BE2C (cell line): ENCODE results near the gene VRK2.
A peak's percentile ranks its signal among the peaks of the same experiment; 100 is the strongest.
"Not testable (repeated sequence)": the region's sequence is repeated elsewhere in the genome, so short reads cannot be mapped to it uniquely, and the experiment has no call there.

Source experiments
- DNase-seq: peaks from one replicate; pipeline ENCODE4 v3.0.0-alpha.2; 2020
- H3K27me3 ChIP-seq: fragments of 250-450 bp; sonication (Bioruptor Pico); 2 replicates; pipeline ENCODE4 v1.5.1; 2020; ENCODE audit warnings: mild to moderate bottlenecking
- H3K36me3 ChIP-seq: fragments of 250-450 bp; sonication (Bioruptor Pico); 2 replicates; pipeline ENCODE4 v1.5.1; 2020; ENCODE audit warnings: mild to moderate bottlenecking
- H3K4me1 ChIP-seq: fragments of 250-450 bp; sonication (Bioruptor Pico); 2 replicates; pipeline ENCODE4 v1.5.1; 2020
- H3K4me3 ChIP-seq: 2 replicates; pipeline ENCODE4 v1.5.1; 2011; ENCODE audit warnings: low read depth, low read length
- H3K9me3 ChIP-seq: fragments of 250-450 bp; sonication (Bioruptor Pico); 2 replicates; pipeline ENCODE4 v1.5.1; 2020
- CTCF ChIP-seq: IDR thresholded peaks from 2 replicates; pipeline ENCODE4 v1.5.1; 2012; ENCODE audit warnings: mild to moderate bottlenecking, low read depth, low read length

VRK2 gene

DNA sequence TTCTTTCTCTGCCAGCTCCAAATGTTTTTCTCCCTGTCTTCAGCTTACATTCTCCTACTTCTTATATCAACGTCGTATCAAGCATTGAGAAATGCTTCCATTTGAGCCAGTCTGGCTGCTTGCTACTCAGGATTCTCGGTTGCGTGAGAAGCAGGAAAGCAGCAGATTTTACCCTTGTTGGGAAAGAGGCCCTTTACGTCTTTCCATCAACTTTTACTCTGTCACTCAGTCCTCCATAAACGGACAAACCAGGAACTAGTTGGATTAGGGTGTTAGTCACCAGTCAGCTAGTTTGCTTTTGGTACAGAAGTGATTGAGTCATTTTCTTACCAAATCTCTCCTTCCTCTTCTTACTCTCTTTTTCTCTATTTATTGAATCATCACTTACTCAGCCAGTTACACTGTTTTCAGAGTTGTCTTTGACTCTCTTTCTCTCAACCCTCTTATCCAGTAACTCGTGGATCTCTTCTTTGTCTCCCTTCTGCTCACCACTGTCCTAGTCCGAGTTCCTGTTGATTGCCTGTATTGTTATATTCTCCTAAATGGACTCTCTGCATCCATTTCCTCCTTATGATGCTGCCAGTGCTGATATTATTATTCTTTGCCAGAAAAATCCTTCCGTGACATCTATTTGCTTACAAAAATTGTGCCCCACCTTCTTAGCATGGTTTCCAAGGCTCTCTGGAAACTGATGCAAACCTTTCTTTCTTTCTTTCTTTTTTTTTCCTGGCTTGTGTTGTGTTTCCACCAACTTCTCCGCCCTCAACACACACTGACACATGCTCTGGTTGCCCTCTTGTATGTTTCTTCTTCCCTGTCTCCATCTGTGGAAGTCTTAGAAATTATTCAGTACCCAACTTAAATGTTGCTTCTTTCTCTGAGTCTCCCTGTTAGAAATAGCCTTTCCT is 61.5 kb downstream of the VRK2 start:
- no peak for TF ChIP-seq CTCF
- H3K27me3 ChIP-seq, result no peaks in the 10 kb centered on the region
- no peaks in the 10 kb centered on the region for H3K9me3 ChIP-seq
- H3K4me1 ChIP-seq, result no peaks in the 10 kb centered on the region
- no peaks in the 10 kb centered on the region for H3K36me3 ChIP-seq
- DNase-seq, result no peak
- H3K4me3 ChIP-seq, result no peak overlapping the region

GRCh38 chr2:58109481-58109880 is 62.9 kb downstream of the VRK2 start:
- Histone ChIP-seq H3K36me3 (no peaks in the 10 kb centered on the region), H3K9me3 (no peaks in the 10 kb centered on the region), H3K4me3 (no peak overlapping the region), H3K4me1 (no peaks in the 10 kb centered on the region), H3K27me3 (no peaks in the 10 kb centered on the region)
- TF ChIP-seq CTCF, result no peak
- DNase-seq, result no peak

- Histone ChIP-seq H3K36me3 (no peaks in the 10 kb centered on the region), H3K9me3 (no peaks in the 10 kb centered on the region), H3K4me1 (no peaks in the 10 kb centered on the region), H3K4me3 (no peak overlapping the region), H3K27me3 (no peaks in the 10 kb centered on the region)
- 0 out of 2 replicates have a peak, but pooled peaks have one; percentile 12 for TF ChIP-seq CTCF
- DNase-seq, result no peak
These were observed 64.2 kb downstream of the VRK2 start for GRCh38 chr2:58110765-58111164.

DNA sequence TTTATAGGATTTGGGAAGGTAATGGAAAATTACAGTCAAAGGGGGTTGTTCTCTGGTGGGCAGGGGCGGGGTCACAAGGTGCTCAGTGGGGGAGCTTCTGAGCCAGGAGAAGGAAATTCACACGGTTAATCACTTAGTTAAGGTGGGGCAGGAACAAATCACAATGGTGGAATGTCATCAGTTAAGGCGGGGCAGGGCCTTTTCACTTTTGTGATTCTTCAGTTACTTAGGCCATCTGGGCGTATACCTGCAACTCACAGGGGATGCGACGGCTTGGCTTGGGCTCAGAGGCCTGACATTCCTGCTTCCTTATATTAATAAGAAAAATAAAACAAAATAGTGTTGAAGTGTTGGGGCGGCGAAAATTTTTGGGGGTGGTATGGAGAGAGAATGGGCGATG is 67.0 kb downstream of the VRK2 start:
- not testable (repeated sequence) for H3K36me3 ChIP-seq, DNase-seq, H3K27me3 ChIP-seq, H3K4me3 ChIP-seq, H3K4me1 ChIP-seq, H3K9me3 ChIP-seq

DNA sequence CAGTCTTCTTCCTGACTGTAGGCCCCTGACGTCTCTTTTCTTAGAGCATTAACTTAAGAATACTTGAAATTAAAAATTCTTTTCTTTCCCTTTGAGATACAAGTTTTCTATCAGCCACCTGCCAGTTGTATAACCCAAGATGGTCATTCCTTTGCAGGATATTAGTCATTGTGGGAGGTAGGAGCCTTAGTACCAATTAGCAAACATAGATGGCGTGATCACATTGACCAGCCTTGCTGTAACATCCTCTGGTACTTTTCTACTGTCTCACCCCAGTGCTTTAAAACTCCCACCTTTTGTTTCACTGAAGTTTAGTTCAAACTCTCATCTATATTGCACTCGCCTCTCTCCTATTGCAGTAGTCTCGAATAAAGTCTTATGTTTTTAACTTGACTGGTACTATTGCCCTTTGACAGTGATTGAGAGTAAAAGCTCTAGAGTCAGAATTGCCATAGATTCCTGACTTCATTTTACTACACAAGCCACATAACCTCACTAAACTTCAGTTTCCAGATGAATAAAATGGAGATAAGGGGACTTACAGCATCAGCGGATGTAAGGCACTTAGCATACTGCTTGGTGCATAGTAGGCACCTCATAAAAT is 74.1 kb downstream of the VRK2 start:
- Histone ChIP-seq H3K27me3 (no peaks in the 10 kb centered on the region), H3K4me3 (no peak overlapping the region), H3K36me3 (no peaks in the 10 kb centered on the region), H3K9me3 (no peaks in the 10 kb centered on the region), H3K4me1 (no peaks in the 10 kb centered on the region)
- DNase-seq, result no peak
- no peak for TF ChIP-seq CTCF

DNA sequence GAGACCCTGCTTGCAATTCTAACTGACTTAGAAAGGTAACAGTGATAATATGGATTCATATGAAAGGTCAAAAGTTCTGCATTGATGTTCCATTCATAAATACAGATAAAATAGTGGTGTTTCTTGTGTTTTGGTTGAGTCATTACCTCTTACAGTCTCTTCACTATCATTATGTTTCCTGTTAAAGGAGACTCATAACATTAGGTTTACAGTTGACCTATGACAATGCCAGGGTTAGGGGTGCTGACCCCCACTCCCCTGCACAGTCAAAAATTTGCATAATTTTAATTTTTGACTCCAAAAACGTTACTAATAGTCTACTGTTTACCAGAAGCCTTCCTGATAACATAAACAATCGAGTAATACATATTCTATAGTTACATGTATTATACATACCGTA is 75.4 kb downstream of the VRK2 start:
- no peaks in the 10 kb centered on the region for H3K27me3 ChIP-seq
- H3K9me3 ChIP-seq, result no peaks in the 10 kb centered on the region

More for the DNA sequence above, 75.4 kb downstream of the VRK2 start:
- Histone ChIP-seq H3K4me1 (no peaks in the 10 kb centered on the region), H3K4me3 (no peak overlapping the region), H3K36me3 (no peaks in the 10 kb centered on the region)
- DNase-seq, result no peak
- TF ChIP-seq CTCF, result no peak
